Neutrophil (primary cell): Measurements from ENCODE around the gene NUP210.

ENCODE experiments used
- H3K27ac ChIP-seq: fragments of 200-600 bp; sonication (generic); 2 replicates; pipeline ENCODE4 v1.5.1; 2016; ENCODE audit warnings: mild to moderate bottlenecking, moderate library complexity
- H3K27me3 ChIP-seq: fragments of 200-600 bp; sonication (generic); 2 replicates; pipeline ENCODE4 v1.6.0; 2016; ENCODE audit warnings: mild to moderate bottlenecking
- H3K36me3 ChIP-seq: fragments of 200-600 bp; sonication (generic); 2 replicates; pipeline ENCODE4 v1.5.1; 2017
- H3K4me1 ChIP-seq, 2 experiments: fragments of 200-600 bp in 1 of 2; sonication (generic) in 1 of 2; 1 replicate in 1 of 2; 2 replicates in 1 of 2; pipeline versions ENCODE4 v1.5.1 to v1.6.1; 2013 to 2016; ENCODE audit warnings: low read depth in 1 of 2, low read length in 1 of 2, mild to moderate bottlenecking in 1 of 2, moderate library complexity in 1 of 2; ENCODE audit not compliant: control insufficient read depth in 1 of 2, insufficient read depth in 1 of 2
- H3K4me3 ChIP-seq, 2 experiments: fragments of 200-600 bp in 1 of 2; sonication (generic) in 1 of 2; 1 replicate in 1 of 2; 2 replicates in 1 of 2; pipeline ENCODE4 v1.5.1; 2013 to 2016; ENCODE audit warnings: low read depth in 1 of 2, low read length in 1 of 2, mild to moderate bottlenecking in 1 of 2, moderate library complexity in 1 of 2
- H3K9me3 ChIP-seq: fragments of 200-600 bp; sonication (generic); 2 replicates; pipeline ENCODE4 v1.5.1; 2016
- CTCF ChIP-seq: fragments of 200-600 bp; sonication (generic); IDR thresholded peaks from 2 replicates; pipeline ENCODE4 v1.5.1; 2016; ENCODE audit warnings: antibody characterized with exemption

Gene NUP210

GRCh38 chr3:13406190-13406589, 13.9 kb downstream of the NUP210 start:
- H3K27ac ChIP-seq = no peak overlapping the region
- no peaks in the 10 kb centered on the region for H3K9me3 ChIP-seq
- H3K4me1 ChIP-seq = peaks cover 0 to 6% of the 10 kb centered on the region in 2 experiments

GRCh38 chr3:13405614-13406013, 14.5 kb downstream of the NUP210 start:
- Histone ChIP-seq H3K27me3 (no peaks in the 10 kb centered on the region), H3K9me3 (no peaks in the 10 kb centered on the region), H3K4me1 (peaks cover 0 to 6% of the 10 kb centered on the region in 2 experiments), H3K27ac (no peak overlapping the region), H3K36me3 (no peaks in the 10 kb centered on the region), H3K4me3 (no peak overlapping the region)
- TF ChIP-seq CTCF = no peak

More at GRCh38 chr3:13406190-13406589, 13.9 kb downstream of the NUP210 start:
- H3K36me3 ChIP-seq = no peaks in the 10 kb centered on the region
- H3K4me3 ChIP-seq = no peak overlapping the region
- no peak for TF ChIP-seq CTCF
- H3K27me3 ChIP-seq = no peaks in the 10 kb centered on the region

GRCh38 chr3:13404626-13405452, 15.3 kb downstream of the NUP210 start:
- H3K4me3 ChIP-seq = no peak overlapping the region
- no peaks in the 10 kb centered on the region for H3K36me3 ChIP-seq
- peaks cover 0 to 6% of the 10 kb centered on the region in 2 experiments for H3K4me1 ChIP-seq
- H3K27ac ChIP-seq = peak overlapping the region; percentile 46
- no peak for TF ChIP-seq CTCF
- no peaks in the 10 kb centered on the region for H3K27me3 ChIP-seq
- no peaks in the 10 kb centered on the region for H3K9me3 ChIP-seq

- H3K27ac ChIP-seq = peak overlapping the region; percentile 46
- TF ChIP-seq CTCF = no peak
- no peaks in the 10 kb centered on the region for H3K27me3 ChIP-seq
- no peaks in the 10 kb centered on the region for H3K9me3 ChIP-seq
- peaks cover 0 to under 1% of the 10 kb centered on the region in 2 experiments for H3K4me1 ChIP-seq
- H3K4me3 ChIP-seq = no peak overlapping the region
- no peaks in the 10 kb centered on the region for H3K36me3 ChIP-seq
These were observed 16.3 kb downstream of the NUP210 start for GRCh38 chr3:13403847-13404246.

- Histone ChIP-seq H3K4me1 (no peaks in the 10 kb centered on the region), H3K36me3 (no peaks in the 10 kb centered on the region), H3K9me3 (no peaks in the 10 kb centered on the region), H3K4me3 (no peak overlapping the region), H3K27me3 (no peaks in the 10 kb centered on the region), H3K27ac (peak overlapping the region; percentile 46)
- TF ChIP-seq CTCF = no peak
These were observed 16.8 kb downstream of the NUP210 start for GRCh38 chr3:13403213-13403819.
